HG03159 (cell line): ENCODE data around the gene SPCS3.
"Not testable (repeated sequence)": the region's sequence is repeated elsewhere in the genome, so short reads cannot be mapped to it uniquely, and the experiment has no call there.

Experiments
- ATAC-seq: cut with Tn5 transposase; IDR thresholded peaks from one replicate; pipeline ENCODE4 v1.9.1; 2021; ENCODE audit warnings: mild to moderate bottlenecking, moderate library complexity; ENCODE audit not compliant: unreplicated experiment

Gene SPCS3

GRCh38 chr4:176303938-176304337, 15.8 kb upstream of the SPCS3 start:
- ATAC-seq: no peak

GRCh38 chr4:176306837-176307665, 12.7 kb upstream of the SPCS3 start:
- ATAC-seq: no peak

GRCh38 chr4:176307666-176307930, 12.2 kb upstream of the SPCS3 start:
- ATAC-seq: no peak

GRCh38 chr4:176308441-176308840, 11.3 kb upstream of the SPCS3 start:
- peak; percentile 32 for ATAC-seq

- ATAC-seq: peak; percentile 99
Observed at GRCh38 chr4:176309046-176309445, 10.7 kb upstream of the SPCS3 start.

GRCh38 chr4:176309772-176310171, 10.0 kb upstream of the SPCS3 start:
- ATAC-seq: peak; percentile 32

GRCh38 chr4:176313596-176314336, 6.0 kb upstream of the SPCS3 start:
- no peak for ATAC-seq

- ATAC-seq: no peak
Observed at GRCh38 chr4:176319151-176319703, 539 bp upstream of the SPCS3 start.

- ATAC-seq: peak; percentile 81
Observed at GRCh38 chr4:176320340-176320975, 692 bp downstream of the SPCS3 start.

GRCh38 chr4:176320976-176321361, 1.2 kb downstream of the SPCS3 start:
- no peak for ATAC-seq

- ATAC-seq: no peak
Observed at GRCh38 chr4:176321589-176321988, 1.8 kb downstream of the SPCS3 start.

GRCh38 chr4:176323511-176324160, 3.9 kb downstream of the SPCS3 start:
- ATAC-seq: no peak

GRCh38 chr4:176324876-176325275, 5.1 kb downstream of the SPCS3 start:
- not testable (repeated sequence) for ATAC-seq

GRCh38 chr4:176333076-176333475, 13.3 kb downstream of the SPCS3 start:
- no peak for ATAC-seq

GRCh38 chr4:176334066-176334465, 14.3 kb downstream of the SPCS3 start:
- ATAC-seq: no peak

- no peak for ATAC-seq
Observed at GRCh38 chr4:176335421-176335820, 15.7 kb downstream of the SPCS3 start.

GRCh38 chr4:176339936-176340761, 20.4 kb downstream of the SPCS3 start:
- ATAC-seq: no peak

GRCh38 chr4:176340871-176341685, 21.3 kb downstream of the SPCS3 start:
- no peak for ATAC-seq

GRCh38 chr4:176342384-176342783, 22.6 kb downstream of the SPCS3 start:
- ATAC-seq: no peak
